Activated naive CD4-positive, alpha-beta T cell treated with anti-CD3 and anti-CD28 coated beads, Interleukin-2, amount 50 U/mL, for 24 hours (primary cell): ENCODE results near the gene MRNIP.
A peak's percentile ranks its signal among the peaks of the same experiment; 100 is the strongest.

Experiments used
- H3K27ac Mint-ChIP-seq: one replicate; pipeline ENCODE4 v1.8.0; 2021; ENCODE audit warnings: mild to moderate bottlenecking, mixed read lengths
- H3K27me3 Mint-ChIP-seq: one replicate; pipeline ENCODE4 v1.8.0; 2021; ENCODE audit warnings: mixed read lengths
- H3K36me3 Mint-ChIP-seq: one replicate; pipeline ENCODE4 v1.8.0; 2021; ENCODE audit warnings: mixed read lengths
- H3K4me1 Mint-ChIP-seq: one replicate; pipeline ENCODE4 v1.8.0; 2021; ENCODE audit warnings: mixed read lengths
- H3K4me3 Mint-ChIP-seq: one replicate; pipeline ENCODE4 v1.8.0; 2021; ENCODE audit warnings: mild to moderate bottlenecking, mixed read lengths
- H3K9me3 Mint-ChIP-seq: one replicate; pipeline ENCODE4 v1.8.0; 2021; ENCODE audit warnings: mixed read lengths

Gene MRNIP

DNA sequence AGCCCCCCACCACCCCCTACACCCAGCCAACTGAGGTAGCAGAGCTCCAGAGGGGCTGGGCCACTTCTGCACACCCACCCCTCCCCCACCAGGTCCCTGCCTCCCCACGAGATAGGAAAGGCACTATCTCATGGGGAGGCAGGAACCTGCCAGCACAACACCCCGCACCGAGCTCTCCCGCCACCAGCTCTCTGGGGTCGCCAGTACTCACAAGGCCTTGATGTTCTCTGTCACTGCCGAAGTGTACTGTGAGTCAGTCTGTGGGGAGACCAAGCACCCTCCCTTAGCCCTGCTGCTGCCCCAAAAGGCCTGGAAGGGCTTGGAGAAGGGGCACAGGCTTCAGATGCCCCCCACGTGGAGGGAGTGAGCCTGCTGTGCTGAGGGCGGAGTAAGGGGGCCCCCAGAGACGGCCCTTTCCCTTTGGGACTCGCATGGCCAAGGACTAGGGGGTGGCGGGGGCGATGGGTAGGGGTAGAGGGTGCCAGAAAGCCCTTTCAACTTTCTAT lies 57.9 kb downstream of the MRNIP start:
- peaks cover 34% of the 10 kb centered on the region for H3K4me1 Mint-ChIP-seq
- H3K27ac Mint-ChIP-seq = no peak overlapping the region
- peaks cover 7% of the 10 kb centered on the region for H3K36me3 Mint-ChIP-seq
- H3K4me3 Mint-ChIP-seq = no peak overlapping the region
- H3K27me3 Mint-ChIP-seq = no peaks in the 10 kb centered on the region
- H3K9me3 Mint-ChIP-seq = no peaks in the 10 kb centered on the region

DNA sequence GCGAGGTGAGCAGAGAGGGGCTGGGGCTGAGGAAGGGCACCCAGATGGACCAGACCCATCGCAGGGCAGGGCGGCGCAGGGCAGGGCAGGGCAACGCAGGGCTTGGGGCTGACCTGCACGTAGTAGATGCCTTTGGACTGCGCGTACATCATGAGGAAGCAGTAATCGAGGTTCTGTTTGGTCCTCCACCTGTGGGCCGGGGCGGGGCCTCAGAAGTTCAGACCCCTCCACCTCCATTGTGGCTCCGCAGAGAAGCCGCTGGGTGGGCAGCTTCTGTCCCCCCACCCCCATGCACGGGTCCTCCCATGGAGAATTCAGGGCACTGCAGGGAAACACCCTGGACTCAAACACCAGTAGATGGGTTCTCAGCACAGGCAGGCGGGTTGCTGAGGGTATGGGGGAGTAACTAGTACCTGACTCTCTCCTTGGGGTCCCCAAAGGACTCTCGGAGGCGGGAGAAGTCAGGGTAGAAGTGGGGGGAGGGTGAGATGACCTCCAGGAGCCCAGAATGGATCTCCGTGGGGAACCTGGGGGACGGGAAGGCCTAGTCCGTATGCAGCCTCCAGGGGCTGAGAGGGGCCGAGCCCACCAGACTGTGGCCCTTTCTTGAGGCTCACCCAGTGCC lies 58.4 kb downstream of the MRNIP start:
- Mint-ChIP-seq H3K27ac (no peak overlapping the region), H3K27me3 (no peaks in the 10 kb centered on the region), H3K4me1 (peaks cover 31% of the 10 kb centered on the region)

DNA sequence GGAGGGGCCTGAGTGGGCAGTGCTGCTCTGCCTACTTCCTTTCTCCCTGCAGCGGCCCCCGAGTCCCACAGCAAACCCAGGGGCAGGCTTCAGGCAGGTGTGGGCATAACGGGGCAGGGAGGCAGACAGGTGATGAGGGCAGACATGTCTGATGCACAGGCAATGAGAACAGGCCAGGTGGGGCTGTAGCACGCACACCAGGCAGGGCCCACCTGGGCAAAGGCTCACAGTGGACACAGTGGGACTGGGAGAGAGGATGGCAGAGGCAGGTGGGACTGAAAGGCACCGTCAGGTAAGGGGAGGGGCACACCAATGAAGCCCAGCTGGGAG lies 59.0 kb downstream of the MRNIP start:
- Mint-ChIP-seq H3K27me3 (no peaks in the 10 kb centered on the region), H3K4me1 (peaks cover 30% of the 10 kb centered on the region), H3K36me3 (peaks cover 7% of the 10 kb centered on the region), H3K9me3 (no peaks in the 10 kb centered on the region), H3K4me3 (no peak overlapping the region), H3K27ac (no peak overlapping the region)

More for the DNA sequence above, 58.4 kb downstream of the MRNIP start:
- H3K36me3 Mint-ChIP-seq = peaks cover 7% of the 10 kb centered on the region
- no peaks in the 10 kb centered on the region for H3K9me3 Mint-ChIP-seq
- H3K4me3 Mint-ChIP-seq = no peak overlapping the region

DNA sequence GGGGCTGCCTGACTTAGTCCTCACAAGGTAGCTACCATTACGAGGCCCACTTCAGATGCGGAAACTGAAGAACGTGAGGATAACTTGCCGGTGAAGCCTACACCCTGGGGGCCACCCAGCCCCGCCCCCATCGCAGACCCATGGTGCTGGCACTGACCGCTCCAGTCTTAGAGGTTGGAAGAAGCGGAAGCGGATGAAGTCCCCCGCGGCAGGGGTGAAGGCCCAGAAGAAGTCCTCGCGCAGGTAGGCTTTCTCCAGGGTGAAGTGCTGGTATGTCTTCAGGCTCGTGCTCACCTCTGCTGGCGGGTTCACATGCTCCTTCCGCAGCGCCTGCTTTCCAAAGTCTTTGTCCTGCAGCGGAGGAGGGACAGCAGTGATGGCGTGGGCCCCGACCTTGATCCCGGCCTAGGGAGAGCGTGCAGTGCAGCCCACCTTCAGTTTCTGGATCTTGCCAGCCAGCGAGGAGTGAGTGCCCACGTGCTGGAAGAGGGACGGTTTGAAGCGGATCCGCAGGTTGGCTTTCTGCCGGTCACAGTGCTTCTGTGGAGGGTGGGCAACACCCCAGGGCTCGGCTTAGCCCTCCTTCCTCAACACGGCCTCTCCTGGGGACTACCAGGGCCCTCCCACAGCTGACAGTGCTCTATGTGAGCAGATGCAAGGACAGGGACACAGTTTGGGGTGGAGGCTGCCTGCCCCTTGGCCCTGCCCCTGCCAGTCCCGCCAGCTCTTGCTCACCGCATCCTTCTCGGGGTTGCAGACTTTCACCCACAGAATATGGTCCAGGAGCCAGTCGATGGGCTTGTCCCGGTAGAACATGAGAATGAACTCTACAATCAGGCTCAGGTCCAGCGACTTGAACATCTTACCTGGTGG lies 59.6 kb downstream of the MRNIP start:
- no peak overlapping the region for H3K27ac Mint-ChIP-seq
- no peak overlapping the region for H3K4me3 Mint-ChIP-seq
- H3K4me1 Mint-ChIP-seq = peaks cover 30% of the 10 kb centered on the region

GRCh38 chr5:179798144-179798770 lies 60.4 kb downstream of the MRNIP start:
- Mint-ChIP-seq H3K27me3 (no peaks in the 10 kb centered on the region), H3K27ac (no peak overlapping the region), H3K36me3 (peaks cover 7% of the 10 kb centered on the region), H3K9me3 (no peaks in the 10 kb centered on the region), H3K4me1 (peaks cover 31% of the 10 kb centered on the region), H3K4me3 (no peak overlapping the region)

More for the DNA sequence above, 59.6 kb downstream of the MRNIP start:
- peaks cover 7% of the 10 kb centered on the region for H3K36me3 Mint-ChIP-seq
- no peaks in the 10 kb centered on the region for H3K9me3 Mint-ChIP-seq
- H3K27me3 Mint-ChIP-seq = no peaks in the 10 kb centered on the region

GRCh38 chr5:179797741-179798140 lies 60.9 kb downstream of the MRNIP start:
- no peak overlapping the region for H3K27ac Mint-ChIP-seq
- no peaks in the 10 kb centered on the region for H3K9me3 Mint-ChIP-seq
- peaks cover 31% of the 10 kb centered on the region for H3K4me1 Mint-ChIP-seq
- H3K27me3 Mint-ChIP-seq = no peaks in the 10 kb centered on the region
- peaks cover 7% of the 10 kb centered on the region for H3K36me3 Mint-ChIP-seq
- no peak overlapping the region for H3K4me3 Mint-ChIP-seq

- no peaks in the 10 kb centered on the region for H3K27me3 Mint-ChIP-seq
- H3K36me3 Mint-ChIP-seq = peaks cover 7% of the 10 kb centered on the region
- H3K9me3 Mint-ChIP-seq = no peaks in the 10 kb centered on the region
- H3K4me1 Mint-ChIP-seq = peaks cover 30% of the 10 kb centered on the region
- H3K4me3 Mint-ChIP-seq = peak overlapping the region; percentile 59
- no peak overlapping the region for H3K27ac Mint-ChIP-seq
Measured at GRCh38 chr5:179796877-179797608, 61.6 kb downstream of the MRNIP start.

GRCh38 chr5:179795863-179796833 lies 62.5 kb downstream of the MRNIP start:
- peak overlapping the region; percentile 59 for H3K4me3 Mint-ChIP-seq
- H3K4me1 Mint-ChIP-seq = peaks cover 24% of the 10 kb centered on the region
- H3K36me3 Mint-ChIP-seq = peaks cover 7% of the 10 kb centered on the region
- H3K27me3 Mint-ChIP-seq = no peaks in the 10 kb centered on the region
- no peaks in the 10 kb centered on the region for H3K9me3 Mint-ChIP-seq
- no peak overlapping the region for H3K27ac Mint-ChIP-seq

- H3K27me3 Mint-ChIP-seq = no peaks in the 10 kb centered on the region
- H3K4me1 Mint-ChIP-seq = peaks cover 24% of the 10 kb centered on the region
- no peak overlapping the region for H3K27ac Mint-ChIP-seq
- no peaks in the 10 kb centered on the region for H3K9me3 Mint-ChIP-seq
- H3K4me3 Mint-ChIP-seq = peak overlapping the region; percentile 42
- H3K36me3 Mint-ChIP-seq = peaks cover 7% of the 10 kb centered on the region
Measured at GRCh38 chr5:179795049-179795862, 63.4 kb downstream of the MRNIP start.

DNA sequence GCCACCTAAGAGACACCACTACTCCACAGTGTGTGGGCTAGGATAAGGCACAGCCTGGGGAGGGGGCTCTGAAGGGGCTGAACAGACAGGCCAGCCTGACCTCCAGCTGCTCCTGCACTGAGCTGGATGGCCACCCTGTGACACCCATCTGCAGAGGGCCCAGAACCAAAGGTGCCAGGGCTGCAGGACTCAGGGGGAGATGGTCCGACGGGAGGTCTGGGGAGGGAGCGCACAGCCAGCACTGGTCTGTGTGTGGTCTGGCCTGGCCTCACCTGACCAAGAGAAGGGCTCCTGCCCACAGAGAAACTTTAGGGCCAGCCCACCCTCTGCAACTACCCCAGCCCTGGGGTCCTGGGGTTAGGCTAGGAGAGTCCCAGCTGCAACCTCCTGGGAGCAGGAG lies 64.0 kb downstream of the MRNIP start:
- Mint-ChIP-seq H3K9me3 (no peaks in the 10 kb centered on the region), H3K36me3 (peaks cover 7% of the 10 kb centered on the region), H3K4me1 (peaks cover 24% of the 10 kb centered on the region), H3K27me3 (no peaks in the 10 kb centered on the region), H3K27ac (no peak overlapping the region), H3K4me3 (peak overlapping the region; percentile 61)

DNA sequence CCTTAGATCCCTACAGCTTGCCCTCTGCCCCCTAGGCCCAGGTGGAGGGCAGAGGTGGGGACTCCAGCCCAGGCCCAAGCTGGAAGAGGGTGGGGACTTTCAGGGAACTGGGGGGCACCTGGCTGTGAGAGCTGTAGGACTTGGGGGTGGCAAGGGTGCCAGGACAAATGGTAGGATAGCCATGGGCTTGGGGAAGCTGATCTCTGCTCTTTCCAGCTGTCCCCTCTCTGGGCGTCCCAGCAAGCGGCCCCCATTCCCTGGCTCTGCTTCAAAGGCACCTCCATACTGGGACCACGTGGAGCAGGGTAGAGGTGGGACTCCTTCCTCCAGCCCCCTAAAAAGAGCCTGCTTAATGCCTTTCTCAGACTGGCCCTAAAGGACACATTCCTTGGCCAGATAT lies 64.4 kb downstream of the MRNIP start:
- Mint-ChIP-seq H3K36me3 (peaks cover 5% of the 10 kb centered on the region), H3K4me3 (no peak overlapping the region), H3K4me1 (peaks cover 24% of the 10 kb centered on the region), H3K27me3 (no peaks in the 10 kb centered on the region), H3K9me3 (no peaks in the 10 kb centered on the region), H3K27ac (no peak overlapping the region)

GRCh38 chr5:179793468-179794139 lies 65.0 kb downstream of the MRNIP start, which contains the start of gene LTC4S:
Gene LTC4S, plus strand, starts transcription at chr5:179793986. Its CDS starts 95 bp downstream, at chr5:179794081.
- peaks cover 24% of the 10 kb centered on the region for H3K4me1 Mint-ChIP-seq
- peaks cover 5% of the 10 kb centered on the region for H3K36me3 Mint-ChIP-seq
- peak within 1 kb of the TSS; percentile 79 for H3K27ac Mint-ChIP-seq
- no peaks in the 10 kb centered on the region for H3K27me3 Mint-ChIP-seq
- H3K4me3 Mint-ChIP-seq = peak within 1 kb of the TSS; percentile 61
- no peaks in the 10 kb centered on the region for H3K9me3 Mint-ChIP-seq
